Measurements from ENCODE around the gene SSPN.

SSPN gene

DNA sequence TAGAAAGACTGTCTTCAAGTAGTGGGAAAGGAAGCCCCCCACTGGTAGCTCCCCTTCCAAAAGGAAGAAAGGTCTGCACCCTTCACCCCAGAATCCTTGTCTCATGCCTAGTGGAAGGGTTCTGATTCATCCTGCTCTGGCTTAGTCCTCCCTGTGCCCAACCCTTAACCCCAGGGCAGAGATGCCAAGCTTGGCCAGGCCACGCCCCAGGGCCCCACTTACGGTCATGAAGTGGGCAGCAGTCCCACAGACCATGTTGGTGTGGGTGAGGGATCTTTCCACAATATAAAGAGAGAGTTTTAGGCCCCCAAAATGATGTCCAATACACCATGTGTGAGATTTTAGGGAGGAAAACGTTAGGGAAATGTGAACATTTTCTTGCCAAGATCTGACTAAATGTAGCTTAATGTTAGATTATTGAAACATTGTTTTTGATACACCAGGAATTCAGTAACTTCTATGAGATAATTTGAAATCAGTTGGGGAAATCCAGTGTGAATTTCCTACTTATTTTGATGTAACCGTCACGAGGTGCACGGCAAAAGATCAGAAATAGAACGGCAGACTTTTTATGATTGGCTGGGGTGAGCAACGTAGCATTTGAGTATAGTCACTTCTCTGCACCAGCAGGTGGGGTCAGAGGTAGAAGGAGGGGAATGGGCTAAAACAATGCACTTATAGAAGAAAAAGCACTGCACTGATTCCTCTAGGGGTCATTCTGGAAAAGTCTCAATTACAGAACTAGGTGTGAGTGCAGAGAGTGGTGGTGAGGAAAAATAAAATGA is 8.2 kb upstream of the SSPN start:
- DNase-seq: no peak

DNA sequence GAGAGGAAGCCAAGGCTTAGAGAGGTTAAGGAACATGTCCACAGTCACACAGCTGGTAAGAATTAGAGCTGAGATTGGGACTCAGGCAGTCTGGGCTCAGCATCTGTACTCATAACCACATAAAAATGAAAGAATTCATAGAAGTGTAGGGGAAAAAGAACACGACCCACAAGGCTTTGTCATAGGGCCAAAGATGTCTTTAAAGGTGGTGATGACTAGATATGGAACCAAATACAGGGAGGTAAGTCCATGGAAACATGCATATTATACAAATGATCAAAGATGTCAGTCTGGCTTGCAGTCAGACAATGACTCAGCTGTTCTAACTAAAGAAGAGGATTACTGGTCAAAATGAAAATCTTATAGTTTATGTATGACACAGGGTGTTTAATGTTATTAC is 7.2 kb upstream of the SSPN start:
- no peak for DNase-seq

DNA sequence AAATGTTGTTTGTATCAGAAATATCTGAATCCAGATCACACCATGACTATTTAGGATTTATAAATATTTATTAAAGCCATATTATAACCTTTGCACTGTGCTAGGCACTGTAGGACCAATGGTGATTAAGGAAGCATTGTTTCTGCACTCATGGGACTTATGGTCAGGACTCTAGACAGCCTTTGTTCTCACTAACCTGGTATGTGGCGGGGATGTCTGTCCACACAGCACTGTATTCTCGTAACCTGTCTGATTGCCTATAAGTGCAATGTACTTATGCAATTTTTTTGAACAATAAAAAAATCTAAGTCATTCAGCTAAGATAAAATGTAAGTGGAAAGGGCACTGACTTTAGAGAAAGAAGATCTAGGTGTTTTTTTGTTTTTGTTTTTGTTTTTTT is 6.7 kb upstream of the SSPN start:
- DNase-seq: no peak

- DNase-seq: no peak
Observed at GRCh38 chr12:26192142-26192541, 3.2 kb upstream of the SSPN start.

DNA sequence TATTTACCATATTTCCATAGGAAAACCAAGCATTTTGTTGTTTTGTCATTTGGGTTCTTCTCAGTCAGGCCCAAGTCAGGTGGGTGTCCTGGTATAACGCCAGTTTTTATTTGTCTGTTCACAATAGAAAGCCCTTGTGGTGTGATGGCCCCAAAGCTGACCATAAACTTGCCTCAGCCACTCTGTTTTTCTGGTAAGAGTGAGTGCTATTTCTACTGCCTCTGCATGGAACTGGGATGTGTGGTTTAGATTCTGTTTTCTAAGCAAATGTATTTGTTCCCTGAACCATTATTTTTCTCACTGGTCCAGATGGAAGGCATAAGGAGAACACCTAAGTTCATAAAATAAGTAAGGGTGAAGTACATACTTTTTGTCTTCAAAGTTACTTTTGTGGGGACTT is 1.8 kb upstream of the SSPN start:
- no peak for DNase-seq

- DNase-seq: no peak
Observed at GRCh38 chr12:26195641-26196420, 458 bp downstream of the SSPN start.

- DNase-seq: no peak
Observed at GRCh38 chr12:26196421-26196716, 996 bp downstream of the SSPN start.

GRCh38 chr12:26197832-26198231 is 2.5 kb downstream of the SSPN start:
- DNase-seq: no peak

DNA sequence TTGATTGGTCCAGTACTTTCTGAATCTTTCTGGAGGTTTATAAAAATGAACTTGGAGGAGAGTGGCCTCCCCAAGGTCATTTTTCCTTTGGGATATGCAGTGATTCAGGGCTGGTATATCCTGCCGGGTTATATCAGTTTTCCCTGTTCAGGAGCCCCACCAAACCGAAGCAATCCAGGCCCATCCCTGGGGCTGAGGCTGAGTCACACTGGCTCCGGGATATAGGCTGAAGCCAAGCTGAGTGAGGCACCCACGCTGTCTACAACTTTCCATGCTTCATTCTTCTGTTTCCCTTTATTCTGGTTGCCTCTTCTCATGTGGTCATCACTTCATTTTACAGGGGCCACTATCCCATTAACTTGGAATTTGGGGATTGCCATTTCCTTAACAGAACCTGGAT is 3.4 kb downstream of the SSPN start:
- no peak for DNase-seq

DNA sequence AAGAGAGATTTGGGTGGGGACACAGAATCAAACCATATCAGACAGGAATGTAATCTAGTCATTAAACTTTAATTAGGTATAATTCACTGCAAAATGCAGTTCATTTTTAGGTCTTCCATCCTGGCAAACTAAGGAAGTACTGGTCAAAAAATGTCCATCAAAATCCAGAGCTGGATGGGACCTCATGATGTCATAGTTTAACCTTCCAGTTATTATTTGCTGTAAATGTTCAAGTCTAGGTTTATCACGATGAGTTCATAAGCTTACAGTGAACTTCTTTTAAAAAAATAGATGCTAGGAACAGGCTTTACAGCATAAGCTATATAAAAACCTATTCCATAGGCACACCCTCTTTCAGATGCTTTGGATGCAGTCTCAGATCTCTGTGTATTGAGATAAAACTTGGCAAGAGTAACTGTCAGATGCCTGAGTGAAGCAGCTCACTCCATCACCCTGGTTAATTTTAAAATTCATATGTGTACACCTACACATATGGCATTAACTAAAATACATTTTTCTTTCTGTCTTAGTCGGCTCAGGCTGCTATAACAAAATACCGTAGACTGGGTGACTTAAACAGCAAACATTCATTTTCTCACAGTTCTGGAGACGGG is 7.9 kb downstream of the SSPN start:
- DNase-seq: no peak

- DNase-seq: no peak
Observed at GRCh38 chr12:26204612-26205289, 9.4 kb downstream of the SSPN start.

- no peak for DNase-seq
Observed at GRCh38 chr12:26205298-26205697, 9.9 kb downstream of the SSPN start.

GRCh38 chr12:26205941-26206340 is 10.6 kb downstream of the SSPN start:
- DNase-seq: no peak

- DNase-seq: no peak
Observed at GRCh38 chr12:26211331-26211730, 16.0 kb downstream of the SSPN start.

DNA sequence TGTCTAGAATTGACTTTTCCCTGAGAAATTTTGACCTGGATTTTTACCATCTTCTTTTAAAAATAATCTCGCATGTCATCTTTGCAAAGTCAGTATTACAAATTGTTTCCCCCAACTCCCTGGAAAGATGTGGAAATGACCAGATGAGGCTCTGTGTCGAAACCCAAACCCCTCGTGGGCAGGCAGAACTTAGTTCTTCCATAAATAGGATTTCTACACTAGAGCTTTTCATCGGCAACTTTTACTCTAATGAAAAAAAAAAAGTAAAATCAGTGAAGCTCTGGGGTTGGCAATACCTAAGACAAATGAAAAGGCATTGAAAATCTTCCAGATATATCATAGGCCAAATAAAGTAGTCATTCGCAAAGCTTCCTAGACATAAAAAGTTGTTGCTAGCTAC is 17.0 kb downstream of the SSPN start:
- DNase-seq: no peak

DNA sequence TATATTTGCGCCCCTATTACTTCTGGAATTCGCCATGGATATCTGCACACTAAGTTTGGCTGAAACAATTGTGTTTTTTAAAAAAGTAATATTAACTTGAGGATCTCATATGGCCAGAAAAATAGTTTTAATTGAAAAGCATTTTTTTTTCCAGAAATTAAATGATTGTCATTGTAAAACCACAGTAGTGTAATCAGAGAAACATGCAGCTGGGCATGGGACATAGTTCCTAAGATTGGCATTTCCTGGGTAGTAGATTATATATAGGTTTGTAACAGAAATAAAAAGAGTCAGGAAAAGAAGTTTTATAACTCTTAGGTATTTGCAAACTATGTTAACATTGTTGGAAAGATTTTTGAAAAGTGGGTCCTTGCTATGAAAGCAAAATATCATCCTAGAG is 17.6 kb downstream of the SSPN start:
- DNase-seq: no peak

DNA sequence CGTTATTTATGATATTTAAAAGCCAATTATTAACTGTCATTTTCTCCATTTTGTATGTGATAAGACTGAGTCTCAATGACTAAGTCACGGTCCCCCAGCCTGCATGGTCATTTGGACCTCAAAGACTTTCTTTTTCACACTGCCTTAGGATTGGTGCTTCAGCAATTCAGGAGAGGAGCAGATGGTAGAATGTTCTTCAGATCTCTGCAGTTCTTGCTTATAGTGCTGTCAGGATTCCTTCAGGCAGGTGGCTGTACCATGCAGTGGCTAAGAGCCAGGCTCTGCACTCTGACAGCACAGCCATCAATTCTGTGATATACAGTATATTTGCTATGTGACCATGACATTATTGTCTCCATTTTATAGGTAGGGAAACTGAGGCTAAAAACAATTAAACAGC is 18.7 kb downstream of the SSPN start:
- DNase-seq: no peak

DNA sequence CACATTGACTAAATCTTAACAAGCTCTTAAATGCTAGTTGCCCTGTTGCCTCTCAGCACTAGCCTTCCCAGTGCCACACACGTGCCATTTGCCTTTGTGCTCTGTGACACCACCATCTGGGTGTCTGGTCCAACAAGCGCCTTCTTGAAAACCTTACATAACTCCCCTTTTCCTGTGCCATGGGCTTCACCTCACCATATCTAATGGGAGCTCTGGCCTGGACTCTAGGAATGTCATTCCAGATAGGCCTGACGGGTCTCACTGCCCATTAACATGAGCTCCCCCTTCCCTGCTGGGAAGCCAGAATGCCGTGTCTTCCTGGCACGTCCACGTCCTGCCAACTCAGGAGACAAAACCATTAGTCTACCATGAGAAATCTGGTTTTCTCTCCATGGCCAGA is 24.4 kb downstream of the SSPN start:
- DNase-seq: no peak

GRCh38 chr12:26224657-26225056 is 29.3 kb downstream of the SSPN start:
- no peak for DNase-seq

GRCh38 chr12:26226122-26226521 is 30.7 kb downstream of the SSPN start:
- no peak for DNase-seq

DNA sequence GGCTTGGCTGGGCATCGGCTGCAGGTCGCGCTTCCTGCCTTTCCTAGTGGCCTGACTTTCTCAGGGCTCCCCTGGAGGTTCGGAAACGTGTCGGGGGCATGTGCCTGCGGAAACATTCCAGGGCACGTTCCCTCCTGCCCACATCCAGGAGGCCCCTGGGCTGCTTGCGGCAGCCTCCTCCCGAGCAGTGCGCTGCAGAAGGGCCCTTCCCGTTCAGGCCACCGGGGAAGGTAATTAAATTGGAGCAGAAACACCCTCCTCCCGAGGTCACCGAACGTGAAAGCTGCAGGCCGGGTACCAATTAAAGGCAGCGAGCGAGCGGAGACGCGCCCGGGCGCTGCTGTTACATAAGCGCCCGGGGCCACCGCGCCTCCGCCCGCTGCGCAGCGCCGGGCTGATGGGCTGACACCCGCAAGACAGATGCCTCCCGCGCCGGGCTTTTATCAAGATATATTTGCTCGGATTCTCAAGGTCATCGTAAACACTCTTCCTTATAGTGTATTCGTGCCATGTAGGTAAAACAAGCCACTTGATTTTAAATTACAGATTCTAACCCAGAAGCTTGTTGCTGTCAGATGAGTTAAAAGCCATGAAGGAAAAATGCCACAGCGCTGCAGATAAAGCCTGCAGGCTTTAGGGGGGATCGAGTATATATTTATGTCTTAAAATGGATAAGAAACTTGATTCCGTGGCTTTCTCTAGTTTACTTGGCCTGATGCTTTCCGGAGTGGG is 31.4 kb downstream of the SSPN start:
- DNase-seq: no peak

DNA sequence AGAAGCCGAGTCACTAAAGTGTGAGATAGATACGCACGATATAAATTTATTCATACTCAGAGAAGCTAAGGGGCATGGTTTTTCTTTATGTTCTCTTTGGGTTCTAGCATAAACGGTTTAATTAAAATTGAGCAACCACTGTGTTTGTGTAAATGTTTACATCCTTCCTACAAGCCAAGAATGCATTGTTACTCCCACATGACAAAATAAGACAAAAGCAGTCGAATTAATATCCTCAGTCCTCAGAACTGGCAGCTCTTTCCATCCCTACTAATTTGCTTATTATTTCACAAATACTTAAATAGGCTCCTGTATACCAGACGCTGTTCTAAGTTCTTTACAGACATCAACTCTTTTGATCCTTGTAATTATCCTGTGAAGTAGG is 32.0 kb downstream of the SSPN start:
- no peak for DNase-seq

- no peak for DNase-seq
Observed at GRCh38 chr12:26229910-26230309, 34.5 kb downstream of the SSPN start.

All from T-helper 1 cell (primary cell).